ENCODE results near the gene ALS2. TPM values are rescaled to one million over a fixed set of nuclear protein-coding genes. Genes with fewer than 3 reads are reported as not detected.

ALS2 gene
- total RNA-seq (2021; fragmentation: NEBNext Ultra II Directional; extraction: Animal tissue kit (Norgen Biotek cat#: 25700)) (34.5 and 36.4 TPM in 2 replicates), polyA plus RNA-seq (2011; rRNA removed) (10.1 and 12.1 TPM in 2 replicates), polyA minus RNA-seq (2011; rRNA and poly(A)+ RNA removed) (45.3 and 62.8 TPM in 2 replicates)
- 15.2 TPM for polyA plus RNA-seq (2011; cell fraction: cytosol; rRNA removed)
- 12.7 TPM for polyA plus RNA-seq (2011; cell fraction: nucleus; rRNA removed)
- 13.8 to 22.8 TPM (median 17.2 TPM) in 4 replicates for polyA plus RNA-seq (2012, experiment 1 of 2)
- polyA plus RNA-seq (2012, experiment 2 of 2): 1.4 TPM
- 19.2 TPM for polyA plus RNA-seq (2013, experiment 1 of 2)
- polyA plus RNA-seq (2013, experiment 2 of 2): 16.2 TPM
- polyA minus RNA-seq (2011; cell fraction: cytosol; rRNA and poly(A)+ RNA removed): 18.1 TPM
- 31.0 TPM for polyA minus RNA-seq (2011; cell fraction: nucleus; rRNA and poly(A)+ RNA removed)
- long read RNA-seq, experiment 1, partial matches to known transcripts: 10 of 22 reads
- long read RNA-seq, experiment 1, other reads (novel, unspliced or antisense): 11 of 22 reads
- long read RNA-seq, experiment 2, partial matches to known transcripts: 2 of 4 reads
- long read RNA-seq, experiment 2, other reads (novel, unspliced or antisense): 1 of 4 reads

DNA sequence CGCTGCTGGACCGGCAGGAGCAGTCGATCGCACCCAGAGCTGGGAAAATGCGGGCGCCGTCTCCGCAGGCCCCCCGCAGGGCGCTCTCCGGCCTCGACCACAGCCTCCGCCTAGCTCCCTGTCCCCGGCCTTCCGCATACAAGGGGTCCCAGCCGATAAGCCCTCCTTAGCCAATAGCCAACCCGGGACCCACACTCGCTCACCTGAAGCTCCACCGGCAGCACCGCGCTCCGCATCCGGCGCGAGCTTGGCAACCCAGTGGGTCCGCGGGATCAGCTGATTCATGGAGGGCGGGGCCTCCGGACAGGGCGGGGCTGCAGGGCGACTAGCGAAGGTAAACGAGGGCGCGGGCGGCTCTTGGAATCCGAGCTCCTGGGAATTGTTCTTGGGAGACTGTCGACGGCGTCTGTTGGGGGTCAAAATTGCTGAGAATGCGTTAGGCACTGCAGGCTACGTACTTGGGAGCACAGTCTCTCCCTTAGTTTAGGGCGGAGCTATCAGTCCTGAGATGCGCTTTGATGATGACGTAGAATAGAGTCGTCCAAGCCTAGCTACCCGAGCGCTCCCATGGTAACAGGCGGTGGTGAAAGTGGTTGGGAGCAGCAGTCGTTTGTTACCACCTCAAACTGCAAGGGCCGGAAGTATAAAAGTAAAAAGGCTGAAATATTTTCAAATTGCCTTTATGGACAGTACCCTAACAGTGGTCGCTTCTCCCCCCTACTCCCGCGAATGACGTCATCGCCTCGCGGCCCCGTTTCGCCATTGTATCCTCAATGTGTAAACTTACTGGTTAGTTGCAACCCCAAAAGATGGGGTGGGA is at the start of gene ALS2:
Gene ALS2 (minus strand): TSS at position 260 of the 820 bp plus-strand sequence. CDS start 12,048 bp downstream, outside the sequence.
- Histone ChIP-seq H3K23ac (ENCODE audit: insufficient read length) (no peak within 1 kb of the TSS), H3K23me2 (ENCODE audit: low read depth, low read length) (peaks cover 14% of the 10 kb centered on the region), H2BK20ac (ENCODE audit: low read length) (no peak within 1 kb of the TSS), H3K36me3 (ENCODE audit: control insufficient read depth in 2 of 4, insufficient read depth in 4 of 4, low read length in 3 of 4) (no peaks in the 10 kb centered on the region), H3K27ac (ENCODE audit: low read depth, low read length) (peak within 1 kb of the TSS; percentile 78), H3K27me3 (replicated peaks in 1 of 4; ENCODE audit: control insufficient read depth in 3 of 4, extremely low read depth in 1 of 4, insufficient read depth in 3 of 4, low read length in 3 of 4) (no peaks in the 10 kb centered on the region), H2AK5ac (ENCODE audit: low read depth, low read length) (no peak within 1 kb of the TSS), H4K5ac (ENCODE audit: insufficient read length, low read depth, low read length) (peak within 1 kb of the TSS; percentile 87), H3K18ac (ENCODE audit: extremely low read depth, low read length) (peak within 1 kb of the TSS; percentile 81), H2BK12ac (ENCODE audit: low read depth, low read length) (peak within 1 kb of the TSS; percentile 0; the same call in 1 of the 2 replicates), H2AFZ (ENCODE audit: low read length) (peak within 1 kb of the TSS; percentile 99), H4K20me1 (replicated peaks in 1 of 2; ENCODE audit: control insufficient read depth in 1 of 2, insufficient read depth in 2 of 2, low read length in 2 of 2) (no peaks in the 10 kb centered on the region), H2BK120ac (replicated peaks; ENCODE audit: low read depth, low read length) (no peak within 1 kb of the TSS), H2BK5ac (ENCODE audit: low read depth, low read length) (peak within 1 kb of the TSS; percentile 90), H4K8ac (ENCODE audit: extremely low read depth, insufficient read depth, low read length) (peak within 1 kb of the TSS; percentile 81; the same call in 1 of the 2 replicates), H3K79me2 (ENCODE audit: control insufficient read depth in 1 of 2, insufficient read depth in 2 of 2, low read length in 2 of 2) (peaks cover 0 to 44% of the 10 kb centered on the region in 2 experiments; a peak in 3 of 4 replicates), H3K4me1 (replicated peaks in 1 of 4; ENCODE audit: control insufficient read depth in 3 of 4, insufficient read depth in 4 of 4, low read length in 3 of 4) (peaks cover 0 to 7% (median 3%) of the 10 kb centered on the region in 4 experiments; a peak in 4 of 7 replicates), H3K56ac (replicated peaks; ENCODE audit: insufficient read length, low read depth, low read length) (peak within 1 kb of the TSS; percentile 91), H2BK15ac (ENCODE audit: low read length) (no peak within 1 kb of the TSS; the same call in 1 of the 2 replicates), H3K4me3 (ENCODE audit: extremely low read depth in 1 of 4, insufficient read depth in 2 of 4, low read depth in 3 of 4, low read length in 4 of 4) (peak within 1 kb of the TSS; percentile 87 to 93 (median 88)), H3K79me1 (ENCODE audit: low read depth, low read length) (no peaks in the 10 kb centered on the region; the same call in 1 of the 2 replicates), H3K4me2 (ENCODE audit: insufficient read depth in 1 of 2, low read depth in 2 of 2, low read length in 2 of 2) (peak within 1 kb of the TSS; percentile 72 to 96), H3K9me3 (ENCODE audit: insufficient read depth in 2 of 2, low read depth in 1 of 2, low read length in 1 of 2) (no peaks in the 10 kb centered on the region), H4K91ac (replicated peaks; ENCODE audit: insufficient read length, low read length) (peak within 1 kb of the TSS; percentile 85), H3K4ac (replicated peaks; ENCODE audit: insufficient read length, low read depth, low read length) (peak within 1 kb of the TSS; percentile 46), H3K9ac (replicated peaks in 1 of 4; ENCODE audit: extremely low read depth in 1 of 4, low read depth in 3 of 4, low read length in 3 of 4) (peak within 1 kb of the TSS; percentile 70 to 78 (median 75)), H3K14ac (ENCODE audit: insufficient read length) (no peak within 1 kb of the TSS)
- POLR2A ChIA-PET (ENCODE audit: partially characterized antibody): interaction anchor here (0.8 to 1.5 kb wide), 12 partner anchors 9 to 389 kb away, joined by 3 to 9 read pairs (median 3); no protein-coding TSS in a partner anchor
- CTCF ChIA-PET (ENCODE audit: partially characterized antibody): interaction anchor here (0.6 to 1.1 kb wide), 6 partner anchors 33 to 771 kb away, joined by 3 read pairs; no protein-coding TSS in a partner anchor
- 1% methylated on average over 58 of the region's 60 CpGs; no CpG with 5 or more reads in 1 of the 2 experiments for WGBS, 2 experiments (ENCODE audit: extremely low coverage in 1 of 2, insufficient coverage in 1 of 2, insufficient read length in 1 of 2, insufficient replicate concordance in 2 of 2, low coverage in 1 of 2, low lambda C conversion rate in 2 of 2, missing lambda C conversion rate in 1 of 2)
- DNase-seq (ENCODE audit: low read depth in 1 of 2, low spot score in 2 of 2) (peak; percentile 94 to 98), FAIRE-seq (peak; percentile 97)
- no peak; the same call in 1 of the 2 replicates for TF ChIP-seq RFX5 (IDR thresholded peaks at IDR 0.05; ENCODE audit: borderline replicate concordance, low read depth, low read length)
- no peak; the same call in 1 of the 2 replicates for TF ChIP-seq ATF3 (IDR thresholded peaks at IDR 0.05; ENCODE audit: insufficient read depth, low read depth, low read length)
- TF ChIP-seq SIN3A (conservative IDR thresholded peaks at IDR 0.05 in 1 of 2, IDR thresholded peaks at IDR 0.05 in 1 of 2; ENCODE audit: low read depth in 1 of 2, low read length in 2 of 2): peak; percentile 69 to 98; a peak in 3 of 4 replicates
- no peak; a peak in 1 of 3 replicates for TF ChIP-seq EP300 (IDR thresholded peaks at IDR 0.05; ENCODE audit: borderline replicate concordance in 1 of 2, low read depth in 2 of 2, low read length in 2 of 2)
- no peak for TF ChIP-seq BCL11A (IDR thresholded peaks at IDR 0.05; ENCODE audit: low read depth in 2 of 2, low read length in 2 of 2)

Data from H1 (cell line).